ENCODE data around the gene PIP5K1C. TPM values are rescaled to one million over a fixed set of nuclear protein-coding genes. Genes with fewer than 3 reads are reported as not detected.

PIP5K1C gene
- total RNA-seq, 1 donor from 2014 or later: 65.8 TPM

DNA sequence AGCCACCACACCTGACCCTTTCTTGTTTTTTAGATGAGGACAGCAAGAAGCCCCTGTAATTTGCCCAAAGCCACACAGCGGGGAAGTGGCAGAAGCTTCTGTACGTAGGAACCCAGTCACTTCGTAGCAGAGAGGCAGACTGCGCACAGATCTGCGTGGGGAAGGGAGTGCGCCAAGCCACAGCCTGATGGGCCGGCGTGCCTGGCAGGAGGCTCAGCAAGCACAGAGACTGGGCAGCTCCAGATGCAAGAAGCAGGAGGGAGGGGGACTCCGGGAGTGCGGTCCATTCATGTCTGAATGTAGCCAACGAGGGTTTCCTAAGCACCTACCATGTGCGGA lies 7.6 kb upstream of the PIP5K1C start:
- peaks cover 1% of the 10 kb centered on the region for H3K27me3 Mint-ChIP-seq (ENCODE audit: unreplicated experiment)

GRCh38 chr19:3701200-3701599 lies 932 bp upstream of the PIP5K1C start:
- peaks cover 3% of the 10 kb centered on the region for H3K27me3 Mint-ChIP-seq (ENCODE audit: unreplicated experiment)
- TF ChIP-seq CTCF (IDR thresholded peaks at IDR 0.05; ENCODE audit: unreplicated experiment): no peak
- H3K4me1 Mint-ChIP-seq (ENCODE audit: unreplicated experiment): peaks cover 3% of the 10 kb centered on the region
- H3K27ac Mint-ChIP-seq (ENCODE audit: unreplicated experiment): no peak overlapping the region
- no peaks in the 10 kb centered on the region for H3K36me3 Mint-ChIP-seq (ENCODE audit: low read depth, unreplicated experiment)
- no peak for DNase-seq (ENCODE audit: low spot score)
- H3K4me3 Mint-ChIP-seq (ENCODE audit: unreplicated experiment): peak overlapping the region; percentile 76
- H3K9me3 Mint-ChIP-seq (ENCODE audit: unreplicated experiment): no peaks in the 10 kb centered on the region

More for the DNA sequence above, 7.6 kb upstream of the PIP5K1C start:
- no peak for TF ChIP-seq CTCF (IDR thresholded peaks at IDR 0.05; ENCODE audit: unreplicated experiment)
- no peaks in the 10 kb centered on the region for H3K36me3 Mint-ChIP-seq (ENCODE audit: low read depth, unreplicated experiment)
- no peaks in the 10 kb centered on the region for H3K4me1 Mint-ChIP-seq (ENCODE audit: unreplicated experiment)
- H3K27ac Mint-ChIP-seq (ENCODE audit: unreplicated experiment): no peak overlapping the region
- no peaks in the 10 kb centered on the region for H3K9me3 Mint-ChIP-seq (ENCODE audit: unreplicated experiment)
- H3K4me3 Mint-ChIP-seq (ENCODE audit: unreplicated experiment): no peak overlapping the region
- DNase-seq (ENCODE audit: low spot score): no peak

- no peaks in the 10 kb centered on the region for H3K9me3 Mint-ChIP-seq (ENCODE audit: unreplicated experiment)
- no peaks in the 10 kb centered on the region for H3K36me3 Mint-ChIP-seq (ENCODE audit: low read depth, unreplicated experiment)
- no peak for TF ChIP-seq CTCF (IDR thresholded peaks at IDR 0.05; ENCODE audit: unreplicated experiment)
- H3K4me3 Mint-ChIP-seq (ENCODE audit: unreplicated experiment): peak overlapping the region; percentile 95
- no peak overlapping the region for H3K27ac Mint-ChIP-seq (ENCODE audit: unreplicated experiment)
- peaks cover 3% of the 10 kb centered on the region for H3K27me3 Mint-ChIP-seq (ENCODE audit: unreplicated experiment)
- DNase-seq (ENCODE audit: low spot score): no peak
- H3K4me1 Mint-ChIP-seq (ENCODE audit: unreplicated experiment): peaks cover 3% of the 10 kb centered on the region
Measured at GRCh38 chr19:3699741-3700241, 477 bp downstream of the PIP5K1C start.

DNA sequence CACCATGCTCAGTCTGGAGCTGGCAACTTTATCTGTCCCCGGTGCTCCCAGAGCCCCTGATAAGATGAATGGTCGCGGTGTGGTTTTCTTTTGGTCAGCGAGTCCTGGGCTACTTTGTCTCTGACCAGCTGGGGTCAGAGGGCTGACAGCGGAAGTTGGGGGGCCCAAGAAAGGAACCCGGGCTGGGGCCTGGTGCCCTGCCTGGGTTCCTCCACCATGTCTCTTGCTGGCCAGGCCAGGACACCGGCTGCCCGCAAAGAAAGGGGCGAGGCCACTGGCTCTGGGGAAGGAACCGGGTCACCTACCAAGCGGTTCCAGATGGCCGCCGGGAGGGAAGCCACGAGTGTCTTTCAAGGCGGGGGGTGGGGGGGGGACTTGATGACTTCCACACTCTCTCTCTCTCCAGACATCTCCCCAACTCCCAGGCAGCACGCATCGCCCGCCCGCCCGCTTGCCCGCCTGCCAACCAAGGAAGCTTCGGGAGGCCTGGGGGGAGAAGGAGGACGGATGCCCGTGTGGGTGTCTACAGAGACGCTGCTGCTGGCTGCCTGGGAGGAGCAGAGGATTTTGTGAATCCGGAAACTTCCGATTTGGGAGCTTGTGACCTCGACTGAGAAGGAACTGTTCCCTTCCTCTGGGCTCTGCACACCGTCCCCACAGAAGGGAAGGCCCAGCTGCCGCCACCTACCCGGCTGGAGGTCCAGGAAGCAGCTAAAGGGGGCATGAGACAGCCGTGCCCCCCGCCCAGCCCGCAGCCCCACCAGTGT lies 1.1 kb downstream of the PIP5K1C start:
- peak overlapping the region; percentile 95 for H3K4me3 Mint-ChIP-seq (ENCODE audit: unreplicated experiment)

More for the DNA sequence above, 1.1 kb downstream of the PIP5K1C start:
- Mint-ChIP-seq H3K27me3 (ENCODE audit: unreplicated experiment) (peaks cover 4% of the 10 kb centered on the region), H3K36me3 (ENCODE audit: low read depth, unreplicated experiment) (no peaks in the 10 kb centered on the region), H3K27ac (ENCODE audit: unreplicated experiment) (peak overlapping the region; percentile 24), H3K9me3 (ENCODE audit: unreplicated experiment) (no peaks in the 10 kb centered on the region), H3K4me1 (ENCODE audit: unreplicated experiment) (peaks cover 3% of the 10 kb centered on the region)
- TF ChIP-seq CTCF (IDR thresholded peaks at IDR 0.05; ENCODE audit: unreplicated experiment): no peak
- DNase-seq (ENCODE audit: low spot score): no peak
